ENCODE results near the gene TEX35.

GRCh38 chr1:178500091-178500770, 12.7 kb upstream of the TEX35 start:
- TF ChIP-seq CTCF (IDR thresholded peaks at IDR 0.05; ENCODE audit: low read length) (no peak; the same call in 1 of the 2 replicates), EZH2 (optimal IDR thresholded peaks at IDR 0.05; ENCODE audit: low read depth, low read length) (no peak)
